Measurements from ENCODE around the gene SHLD1. TPM values are rescaled to one million over a fixed set of nuclear protein-coding genes. Genes with fewer than 3 reads are reported as not detected.

Gene SHLD1
- total RNA-seq, 4 donors from 2014 or later: 1.2 to 4.0 (median 3.2) TPM

- no peak for TF ChIP-seq CTCF (IDR thresholded peaks at IDR 0.05)
- DNase-seq (ENCODE audit: low spot score) (no peak), ATAC-seq (ENCODE audit: low FRiP score) (no peak)
Measured at GRCh38 chr20:5727018-5727515, 23.1 kb upstream of the SHLD1 start.

- TF ChIP-seq CTCF (IDR thresholded peaks at IDR 0.05): no peak
- DNase-seq (ENCODE audit: low spot score): no peak
- ATAC-seq (ENCODE audit: low FRiP score): no peak
Measured at GRCh38 chr20:5729348-5729747, 20.9 kb upstream of the SHLD1 start.

GRCh38 chr20:5730131-5730530 lies 20.1 kb upstream of the SHLD1 start:
- TF ChIP-seq CTCF (IDR thresholded peaks at IDR 0.05): no peak
- DNase-seq (ENCODE audit: low spot score): no peak
- ATAC-seq (ENCODE audit: low FRiP score): no peak

GRCh38 chr20:5731753-5732366 lies 18.3 kb upstream of the SHLD1 start:
- no peak for TF ChIP-seq CTCF (IDR thresholded peaks at IDR 0.05)
- no peak for DNase-seq (ENCODE audit: low spot score)
- no peak for ATAC-seq (ENCODE audit: low FRiP score)

GRCh38 chr20:5734602-5735001 lies 15.6 kb upstream of the SHLD1 start:
- TF ChIP-seq CTCF (IDR thresholded peaks at IDR 0.05): no peak

GRCh38 chr20:5735845-5736510 lies 14.2 kb upstream of the SHLD1 start:
- TF ChIP-seq CTCF (IDR thresholded peaks at IDR 0.05): no peak
- DNase-seq (ENCODE audit: low spot score): no peak
- no peak for ATAC-seq (ENCODE audit: low FRiP score)

More at GRCh38 chr20:5734602-5735001, 15.6 kb upstream of the SHLD1 start:
- DNase-seq (ENCODE audit: low spot score): no peak
- no peak for ATAC-seq (ENCODE audit: low FRiP score)

GRCh38 chr20:5737619-5737953 lies 12.6 kb upstream of the SHLD1 start:
- TF ChIP-seq CTCF (IDR thresholded peaks at IDR 0.05): no peak
- DNase-seq (ENCODE audit: low spot score) (no peak), ATAC-seq (ENCODE audit: low FRiP score) (no peak)
